M059J (cell line): Measurements from ENCODE around the gene EPN2. TPM values are rescaled to one million over a fixed set of nuclear protein-coding genes. Genes with fewer than 3 reads are reported as not detected.
A peak's percentile ranks its signal among the peaks of the same experiment; 100 is the strongest.
"Not testable (repeated sequence)": the region's sequence is repeated elsewhere in the genome, so short reads cannot be mapped to it uniquely, and the experiment has no call there.

Experiments
- DNase-seq: peaks from one replicate; pipeline ENCODE4 v3.0.0-alpha.2; 2012; ENCODE audit warnings: low read depth
- total RNA-seq: library from RNA; depleted of rRNA; stranded (reverse); fragments of >200 nt; shearing (Covaris generic); gene quantifications from 2 replicates; pipeline ENCODE4 v1.2.3, GENCODE V29; 2014

Gene EPN2
- total RNA-seq, 1 experiment from 2014 or later: 19.1 TPM

GRCh38 chr17:19268611-19269010 lies 31.4 kb downstream of the EPN2 start:
- no peak for DNase-seq

GRCh38 chr17:19269106-19269505 lies 31.9 kb downstream of the EPN2 start:
- DNase-seq: no peak

GRCh38 chr17:19269641-19270040 lies 32.5 kb downstream of the EPN2 start:
- no peak for DNase-seq

GRCh38 chr17:19270347-19270703 lies 33.2 kb downstream of the EPN2 start:
- DNase-seq: no peak

GRCh38 chr17:19270704-19271611 lies 33.8 kb downstream of the EPN2 start:
- no peak for DNase-seq

GRCh38 chr17:19271780-19272357 lies 34.7 kb downstream of the EPN2 start:
- no peak for DNase-seq

- DNase-seq: no peak
Observed at GRCh38 chr17:19273731-19274130, 36.6 kb downstream of the EPN2 start.

GRCh38 chr17:19274893-19275292 lies 37.7 kb downstream of the EPN2 start:
- peak; percentile 21 for DNase-seq

- DNase-seq: no peak
Observed at GRCh38 chr17:19275457-19276127, 38.4 kb downstream of the EPN2 start.

GRCh38 chr17:19278284-19278683 lies 41.1 kb downstream of the EPN2 start:
- not testable (repeated sequence) for DNase-seq

GRCh38 chr17:19278729-19279128 lies 41.6 kb downstream of the EPN2 start:
- no peak for DNase-seq

GRCh38 chr17:19281161-19281560 lies 44.0 kb downstream of the EPN2 start:
- no peak for DNase-seq

GRCh38 chr17:19284005-19284959 lies 47.1 kb downstream of the EPN2 start:
- DNase-seq: no peak

GRCh38 chr17:19285213-19285900 lies 48.2 kb downstream of the EPN2 start:
- DNase-seq: no peak

GRCh38 chr17:19286751-19287341 lies 49.7 kb downstream of the EPN2 start:
- no peak for DNase-seq

- DNase-seq: no peak
Observed at GRCh38 chr17:19287651-19288050, 50.5 kb downstream of the EPN2 start.

- no peak for DNase-seq
Observed at GRCh38 chr17:19288453-19288852, 51.3 kb downstream of the EPN2 start.

GRCh38 chr17:19290066-19290705 lies 53.0 kb downstream of the EPN2 start:
- no peak for DNase-seq

- no peak for DNase-seq
Observed at GRCh38 chr17:19291646-19292376, 54.6 kb downstream of the EPN2 start.

- DNase-seq: no peak
Observed at GRCh38 chr17:19292377-19292711, 55.2 kb downstream of the EPN2 start.
